ENCODE results near the gene SSTR4. TPM values are rescaled to one million over a fixed set of nuclear protein-coding genes. Genes with fewer than 3 reads are reported as not detected.
A peak's percentile ranks its signal among the peaks of the same experiment; 100 is the strongest.

SSTR4 gene
- total and polyA plus RNA-seq, 9 of the 15 experiments (the other 6 are each of a cell fraction or from before 2014, with no cell fraction given), result not detected

DNA sequence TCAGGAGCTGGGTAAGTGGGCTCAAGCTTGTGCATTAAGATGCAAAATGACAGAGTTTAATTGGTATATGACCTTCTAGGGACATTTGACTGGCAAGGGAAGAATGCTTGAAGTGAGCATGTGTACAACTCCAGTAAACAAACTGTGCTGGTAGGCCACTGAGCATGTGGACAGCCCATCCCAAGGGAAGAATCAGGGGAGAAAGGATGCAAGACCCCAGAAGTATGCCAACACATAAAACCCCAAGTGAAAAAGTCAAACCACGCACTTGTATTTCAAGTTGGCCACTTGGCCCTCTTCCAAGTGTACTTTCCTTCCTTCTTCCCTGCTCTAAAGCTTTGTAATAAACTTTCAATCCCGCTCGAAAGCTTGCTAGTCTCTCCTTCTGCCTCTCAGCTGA is 24.7 kb downstream of the SSTR4 start:
- WGBS (ENCODE audit: insufficient coverage, low coverage, missing lambda C conversion rate), result 68% methylated on average over 2 of the region's 3 CpGs
- TF ChIP-seq, protein P1, sequence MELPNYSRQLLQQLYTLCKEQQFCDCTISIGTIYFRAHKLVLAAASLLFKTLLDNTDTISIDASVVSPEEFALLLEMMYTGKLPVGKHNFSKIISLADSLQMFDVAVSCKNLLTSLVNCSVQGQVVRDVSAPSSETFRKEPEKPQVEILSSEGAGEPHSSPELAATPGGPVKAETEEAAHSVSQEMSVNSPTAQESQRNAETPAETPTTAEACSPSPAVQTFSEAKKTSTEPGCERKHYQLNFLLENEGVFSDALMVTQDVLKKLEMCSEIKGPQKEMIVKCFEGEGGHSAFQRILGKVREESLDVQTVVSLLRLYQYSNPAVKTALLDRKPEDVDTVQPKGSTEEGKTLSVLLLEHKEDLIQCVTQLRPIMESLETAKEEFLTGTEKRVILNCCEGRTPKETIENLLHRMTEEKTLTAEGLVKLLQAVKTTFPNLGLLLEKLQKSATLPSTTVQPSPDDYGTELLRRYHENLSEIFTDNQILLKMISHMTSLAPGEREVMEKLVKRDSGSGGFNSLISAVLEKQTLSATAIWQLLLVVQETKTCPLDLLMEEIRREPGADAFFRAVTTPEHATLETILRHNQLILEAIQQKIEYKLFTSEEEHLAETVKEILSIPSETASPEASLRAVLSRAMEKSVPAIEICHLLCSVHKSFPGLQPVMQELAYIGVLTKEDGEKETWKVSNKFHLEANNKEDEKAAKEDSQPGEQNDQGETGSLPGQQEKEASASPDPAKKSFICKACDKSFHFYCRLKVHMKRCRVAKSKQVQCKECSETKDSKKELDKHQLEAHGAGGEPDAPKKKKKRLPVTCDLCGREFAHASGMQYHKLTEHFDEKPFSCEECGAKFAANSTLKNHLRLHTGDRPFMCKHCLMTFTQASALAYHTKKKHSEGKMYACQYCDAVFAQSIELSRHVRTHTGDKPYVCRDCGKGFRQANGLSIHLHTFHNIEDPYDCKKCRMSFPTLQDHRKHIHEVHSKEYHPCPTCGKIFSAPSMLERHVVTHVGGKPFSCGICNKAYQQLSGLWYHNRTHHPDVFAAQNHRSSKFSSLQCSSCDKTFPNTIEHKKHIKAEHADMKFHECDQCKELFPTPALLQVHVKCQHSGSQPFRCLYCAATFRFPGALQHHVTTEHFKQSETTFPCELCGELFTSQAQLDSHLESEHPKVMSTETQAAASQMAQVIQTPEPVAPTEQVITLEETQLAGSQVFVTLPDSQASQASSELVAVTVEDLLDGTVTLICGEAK (IDR thresholded peaks at IDR 0.05), result no peak
- TF ChIP-seq, protein P1 (CRISPR knock-in tag; IDR thresholded peaks at IDR 0.05), result no peak
- TF ChIP-seq NFIC (IDR thresholded peaks at IDR 0.05) (peak; percentile 80), ETV6 (IDR thresholded peaks at IDR 0.05; ENCODE audit: borderline replicate concordance in 1 of 2, low read depth in 2 of 2, low read length in 1 of 2) (no peak), ETV6 (CRISPR knock-in tag; IDR thresholded peaks at IDR 0.05; ENCODE audit: borderline replicate concordance) (no peak), SIX5 (IDR thresholded peaks at IDR 0.05; ENCODE audit: borderline replicate concordance in 1 of 2, insufficient read depth in 1 of 2, low read depth in 1 of 2, low read length in 2 of 2) (no peak), ZNF197 (CRISPR knock-in tag; IDR thresholded peaks at IDR 0.05; ENCODE audit: low read depth) (no peak), GABPB2 (CRISPR knock-in tag; conservative IDR thresholded peaks at IDR 0.05) (no peak)
- TF ChIP-seq, protein P2, sequence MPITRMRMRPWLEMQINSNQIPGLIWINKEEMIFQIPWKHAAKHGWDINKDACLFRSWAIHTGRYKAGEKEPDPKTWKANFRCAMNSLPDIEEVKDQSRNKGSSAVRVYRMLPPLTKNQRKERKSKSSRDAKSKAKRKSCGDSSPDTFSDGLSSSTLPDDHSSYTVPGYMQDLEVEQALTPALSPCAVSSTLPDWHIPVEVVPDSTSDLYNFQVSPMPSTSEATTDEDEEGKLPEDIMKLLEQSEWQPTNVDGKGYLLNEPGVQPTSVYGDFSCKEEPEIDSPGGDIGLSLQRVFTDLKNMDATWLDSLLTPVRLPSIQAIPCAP (CRISPR knock-in tag; IDR thresholded peaks at IDR 0.05; ENCODE audit: borderline replicate concordance), result no peak
- DNase-seq (ENCODE audit: extremely low read depth in 1 of 4, low spot score in 3 of 4) (no peak), FAIRE-seq (no peak), ATAC-seq (no peak)
- ChIA-PET POLR2A (interaction anchor here (1.0 to 1.9 kb wide), 2 partner anchors 9 to 121 kb away, joined by 3 to 11 read pairs; no protein-coding TSS in a partner anchor), CTCF (ENCODE audit: low intra/inter-chr PET ratio) (no interaction called here)
- H3K79me2 ChIP-seq (ENCODE audit: control insufficient read depth, insufficient read depth, low read length), result no peaks in the 10 kb centered on the region
- H3K27ac ChIP-seq (ENCODE audit: extremely low read depth, low read depth, low read length), result no peak overlapping the region
- in situ Hi-C loops (cut with MboI), result loop anchor here (5.0 to 10.0 kb wide), 2 partner anchors 137 to 285 kb away; no protein-coding TSS in a partner anchor
- no peak overlapping the region for H2AFZ ChIP-seq (ENCODE audit: low read depth, low read length)
- no peaks in the 10 kb centered on the region for H3K36me3 ChIP-seq (ENCODE audit: control insufficient read depth, insufficient read depth, low read length)
- no TSS peak for BruUV-seq (replicated peaks)
- H3K9me3 ChIP-seq (replicated peaks; ENCODE audit: control insufficient read depth, insufficient read depth, low read depth, low read length), result no peaks in the 10 kb centered on the region
- peaks cover 0 to 24% of the 10 kb centered on the region in 2 experiments; a peak in 2 of 5 replicates for H3K4me1 ChIP-seq (replicated peaks in 1 of 2; ENCODE audit: control insufficient read depth in 2 of 2, insufficient read depth in 2 of 2, low read length in 2 of 2)
- H3K4me2 ChIP-seq (ENCODE audit: insufficient read depth, low read length), result no peak overlapping the region
- intact Hi-C loops (cut with micrococcal nuclease), result loop anchor here (10.0 kb wide), 1 partner anchor 285 kb away; no protein-coding TSS in a partner anchor
- H3K4me3 ChIP-seq, result no peak overlapping the region
- H4K20me1 ChIP-seq (replicated peaks; ENCODE audit: control insufficient read depth, insufficient read depth, low read length), result no peaks in the 10 kb centered on the region
- H3K27me3 ChIP-seq (ENCODE audit: control insufficient read depth in 2 of 2, insufficient read depth in 2 of 2, low read length in 2 of 2), result no peaks in the 10 kb centered on the region
- H3K9ac ChIP-seq (ENCODE audit: insufficient read depth in 1 of 2, low read depth in 2 of 2, low read length in 2 of 2), result no peak overlapping the region
- H3K9me1 ChIP-seq (ENCODE audit: control insufficient read depth, insufficient read depth, low read length), result no peaks in the 10 kb centered on the region
